HG03520 (cell line): ENCODE measurements around the gene RPS6KA3.
"Not testable (repeated sequence)": the region's sequence is repeated elsewhere in the genome, so short reads cannot be mapped to it uniquely, and the experiment has no call there.

Experiments used
- ATAC-seq: cut with Tn5 transposase; IDR thresholded peaks from one replicate; pipeline ENCODE4 v1.9.1; 2021; ENCODE audit warnings: mild to moderate bottlenecking, moderate library complexity; ENCODE audit not compliant: unreplicated experiment

RPS6KA3 gene

GRCh38 chrX:20265726-20266681 lies 705 bp downstream of the RPS6KA3 start:
- ATAC-seq, result peak; percentile 10

GRCh38 chrX:20265221-20265725 lies 1.4 kb downstream of the RPS6KA3 start:
- ATAC-seq, result peak; percentile 43

- no peak for ATAC-seq
Measured at GRCh38 chrX:20263474-20263873, 3.2 kb downstream of the RPS6KA3 start.

- ATAC-seq, result no peak
Measured at GRCh38 chrX:20260885-20261284, 5.8 kb downstream of the RPS6KA3 start.

- no peak for ATAC-seq
Measured at GRCh38 chrX:20254712-20255299, 11.9 kb downstream of the RPS6KA3 start.

GRCh38 chrX:20253232-20253543 lies 13.5 kb downstream of the RPS6KA3 start:
- no peak for ATAC-seq

GRCh38 chrX:20252381-20253231 lies 14.1 kb downstream of the RPS6KA3 start:
- peak; percentile 90 for ATAC-seq

GRCh38 chrX:20251691-20252090 lies 15.0 kb downstream of the RPS6KA3 start:
- no peak for ATAC-seq

GRCh38 chrX:20250146-20250545 lies 16.6 kb downstream of the RPS6KA3 start:
- ATAC-seq, result not testable (repeated sequence)

- ATAC-seq, result no peak
Measured at GRCh38 chrX:20248592-20249192, 18.0 kb downstream of the RPS6KA3 start.

- ATAC-seq, result no peak
Measured at GRCh38 chrX:20244931-20245330, 21.8 kb downstream of the RPS6KA3 start.

GRCh38 chrX:20240201-20240600 lies 26.5 kb downstream of the RPS6KA3 start:
- ATAC-seq, result no peak

GRCh38 chrX:20237864-20238263 lies 28.8 kb downstream of the RPS6KA3 start:
- no peak for ATAC-seq

GRCh38 chrX:20235755-20236154 lies 31.0 kb downstream of the RPS6KA3 start:
- ATAC-seq, result no peak

GRCh38 chrX:20233336-20233735 lies 33.4 kb downstream of the RPS6KA3 start:
- ATAC-seq, result no peak

- ATAC-seq, result no peak
Measured at GRCh38 chrX:20231598-20231997, 35.1 kb downstream of the RPS6KA3 start.

GRCh38 chrX:20230406-20230805 lies 36.3 kb downstream of the RPS6KA3 start:
- no peak for ATAC-seq

GRCh38 chrX:20229155-20229554 lies 37.6 kb downstream of the RPS6KA3 start:
- no peak for ATAC-seq

- ATAC-seq, result no peak
Measured at GRCh38 chrX:20228245-20228644, 38.5 kb downstream of the RPS6KA3 start.

GRCh38 chrX:20227116-20227515 lies 39.6 kb downstream of the RPS6KA3 start:
- no peak for ATAC-seq

GRCh38 chrX:20225488-20225833 lies 41.2 kb downstream of the RPS6KA3 start:
- no peak for ATAC-seq
